Skeletal muscle cell (primary cell): ENCODE data around the gene MAML2.

Experiments
- DNase-seq: peaks from one replicate; pipeline ENCODE4 v3.0.0-alpha.2; 2010; ENCODE audit warnings: low read depth
- H3K4me3 ChIP-seq: 2 replicates; pipeline ENCODE4 v1.5.1; 2011; ENCODE audit warnings: low read depth, mild to moderate bottlenecking, control low read depth, low read length, moderate library complexity

Gene MAML2

GRCh38 chr11:96019281-96019680 lies 323.7 kb downstream of the MAML2 start:
- no peak overlapping the region for H3K4me3 ChIP-seq
- no peak for DNase-seq

DNA sequence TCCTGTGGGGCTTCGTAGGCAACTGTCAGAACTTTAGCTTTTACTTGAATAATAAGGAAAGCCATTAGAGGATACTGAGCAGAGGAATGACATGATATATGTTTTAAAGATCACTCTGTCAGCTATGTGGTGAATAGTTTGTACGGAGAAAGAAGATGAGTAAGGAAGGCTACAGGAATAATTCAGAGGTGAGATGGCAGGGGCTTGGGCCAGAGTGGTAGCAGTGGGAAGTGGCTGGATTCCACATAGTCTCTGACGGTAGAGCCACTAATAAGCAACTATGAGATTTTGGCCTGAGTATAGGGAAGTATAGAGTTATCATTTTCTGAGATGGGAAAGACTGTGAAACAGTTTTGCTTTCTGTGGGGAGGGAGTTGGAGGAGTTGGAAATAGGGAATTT lies 325.1 kb downstream of the MAML2 start:
- DNase-seq: no peak
- no peak overlapping the region for H3K4me3 ChIP-seq

DNA sequence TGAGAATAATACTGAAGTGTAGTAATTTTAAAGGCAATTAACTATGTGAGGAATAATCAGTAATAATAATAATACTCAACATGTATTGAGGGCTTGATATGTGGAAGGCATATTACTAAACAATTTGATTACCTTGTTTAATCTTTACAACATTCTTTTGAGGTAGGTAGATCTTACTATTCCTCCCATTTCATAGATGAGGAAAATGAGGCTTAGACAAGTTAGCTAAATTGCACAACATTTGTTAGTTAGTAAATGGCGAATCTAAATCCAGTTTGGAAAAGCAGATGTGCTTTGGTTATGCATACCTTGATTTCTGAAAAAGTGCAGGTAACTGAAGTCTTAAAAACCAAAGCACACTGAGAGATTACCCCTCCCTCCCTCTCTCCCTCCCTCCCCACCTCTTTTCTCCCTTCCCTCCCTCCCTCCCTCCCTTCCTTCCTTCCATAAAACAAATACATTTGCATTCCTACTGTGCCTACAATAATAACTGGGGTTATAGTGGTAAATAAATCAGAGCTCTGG lies 326.0 kb downstream of the MAML2 start:
- DNase-seq: no peak
- H3K4me3 ChIP-seq: no peak overlapping the region

- no peak overlapping the region for H3K4me3 ChIP-seq
- no peak for DNase-seq
These were observed 327.0 kb downstream of the MAML2 start for GRCh38 chr11:96015906-96016565.

DNA sequence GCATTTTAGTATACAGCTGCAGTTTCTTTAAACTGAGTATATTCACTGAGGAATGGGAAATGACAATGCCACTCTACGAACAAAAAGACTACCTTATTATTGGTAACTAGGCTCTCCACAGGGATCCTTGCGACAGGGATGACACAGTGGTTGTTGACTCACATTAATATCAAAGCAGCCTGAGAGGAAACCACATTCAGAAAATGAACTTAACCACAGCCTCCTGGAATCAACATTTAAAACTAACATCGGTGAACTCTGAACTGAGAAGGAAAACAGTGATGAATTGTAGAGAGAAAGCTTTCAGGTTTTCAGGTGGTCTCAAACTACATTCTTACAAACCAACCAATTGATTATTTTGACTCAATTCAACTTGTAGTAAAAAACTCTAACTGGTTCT lies 328.8 kb downstream of the MAML2 start:
- DNase-seq: no peak
- no peak overlapping the region for H3K4me3 ChIP-seq

GRCh38 chr11:96013461-96014213 lies 329.4 kb downstream of the MAML2 start:
- DNase-seq: no peak
- no peak overlapping the region for H3K4me3 ChIP-seq

- no peak for DNase-seq
- H3K4me3 ChIP-seq: no peak overlapping the region
These were observed 330.7 kb downstream of the MAML2 start for GRCh38 chr11:96012086-96012824.

DNA sequence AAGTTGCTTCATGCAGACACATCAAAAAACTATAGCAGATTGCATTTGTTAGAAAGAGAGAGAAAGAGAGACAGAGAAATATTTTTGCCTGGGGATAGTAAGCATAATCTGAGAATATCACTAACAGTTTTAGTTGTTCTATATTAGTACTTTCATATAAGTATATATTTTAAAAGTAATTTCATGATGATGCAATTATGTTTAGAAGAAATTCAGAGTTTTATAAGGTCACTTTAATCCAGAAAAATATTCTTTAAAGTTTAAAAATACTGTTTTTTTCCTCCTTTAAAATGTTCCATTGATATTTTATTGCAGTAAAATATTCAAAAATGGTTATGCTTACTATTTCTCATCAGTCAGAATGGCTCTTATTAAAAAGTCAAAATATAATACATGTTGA lies 332.3 kb downstream of the MAML2 start:
- H3K4me3 ChIP-seq: no peak overlapping the region
- no peak for DNase-seq

GRCh38 chr11:96008161-96008720 lies 334.8 kb downstream of the MAML2 start:
- DNase-seq: no peak
- H3K4me3 ChIP-seq: no peak overlapping the region

GRCh38 chr11:96006037-96006436 lies 337.0 kb downstream of the MAML2 start:
- no peak overlapping the region for H3K4me3 ChIP-seq
- no peak for DNase-seq

DNA sequence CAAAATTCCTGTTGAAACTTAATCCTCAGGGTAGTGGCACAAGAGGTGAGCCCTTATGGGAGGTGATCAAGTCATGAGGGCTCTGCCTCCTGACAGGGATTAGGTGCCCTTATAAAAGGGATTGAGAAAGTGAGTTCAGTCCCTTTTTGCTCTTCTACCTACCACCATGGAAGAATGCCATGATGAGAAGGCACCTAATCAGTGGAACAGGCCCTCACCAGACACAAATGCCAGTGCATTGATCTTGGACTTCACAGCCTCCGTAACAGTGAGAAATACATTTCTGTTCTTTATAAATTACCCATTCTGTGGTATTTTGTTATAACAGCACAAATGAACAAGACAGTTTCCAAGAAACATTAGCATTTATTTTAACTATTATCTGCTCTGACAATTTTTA lies 338.1 kb downstream of the MAML2 start:
- no peak overlapping the region for H3K4me3 ChIP-seq
- no peak for DNase-seq

DNA sequence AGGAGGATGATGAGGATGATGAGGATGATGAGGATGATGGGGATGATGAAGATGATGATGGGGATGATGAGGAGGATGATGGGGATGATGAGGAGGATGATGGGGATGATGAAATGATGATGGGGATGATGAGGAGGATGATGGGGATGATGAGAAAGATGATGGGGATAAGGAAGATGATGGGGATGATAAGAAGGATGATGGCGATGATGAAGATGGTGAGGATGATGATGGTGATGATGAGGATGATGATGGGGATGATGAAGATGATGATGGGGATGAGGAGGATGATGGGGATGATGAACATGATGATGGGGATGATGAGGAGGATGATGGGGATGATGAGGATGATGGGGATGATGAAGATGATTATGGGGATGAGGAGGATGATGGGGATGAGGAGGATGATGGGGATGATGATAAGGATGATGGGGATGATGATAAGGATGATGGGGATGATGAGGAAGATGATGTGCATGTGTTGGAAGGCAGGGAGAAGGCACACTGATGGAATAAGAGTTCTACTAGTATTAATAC lies 340.2 kb downstream of the MAML2 start:
- H3K4me3 ChIP-seq: no peak overlapping the region
- no peak for DNase-seq

DNA sequence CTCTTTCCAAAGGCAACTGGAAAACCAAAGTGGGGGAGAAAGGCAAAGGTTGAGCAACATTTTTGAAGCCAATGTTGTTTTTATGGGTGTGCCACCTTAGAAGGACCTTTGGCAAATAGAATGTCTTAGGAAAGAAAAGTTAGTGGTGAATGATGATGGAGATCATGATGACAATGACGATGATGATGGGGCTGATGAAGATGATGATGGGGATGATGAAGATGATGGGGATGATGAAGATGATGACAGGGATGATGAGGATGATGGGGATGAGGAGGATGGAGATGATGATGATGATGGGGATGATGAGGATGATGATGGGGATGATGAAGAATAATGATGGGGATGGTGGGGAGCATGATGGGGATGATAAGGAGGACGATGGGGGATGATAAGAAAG lies 340.7 kb downstream of the MAML2 start:
- DNase-seq: no peak
- no peak overlapping the region for H3K4me3 ChIP-seq

DNA sequence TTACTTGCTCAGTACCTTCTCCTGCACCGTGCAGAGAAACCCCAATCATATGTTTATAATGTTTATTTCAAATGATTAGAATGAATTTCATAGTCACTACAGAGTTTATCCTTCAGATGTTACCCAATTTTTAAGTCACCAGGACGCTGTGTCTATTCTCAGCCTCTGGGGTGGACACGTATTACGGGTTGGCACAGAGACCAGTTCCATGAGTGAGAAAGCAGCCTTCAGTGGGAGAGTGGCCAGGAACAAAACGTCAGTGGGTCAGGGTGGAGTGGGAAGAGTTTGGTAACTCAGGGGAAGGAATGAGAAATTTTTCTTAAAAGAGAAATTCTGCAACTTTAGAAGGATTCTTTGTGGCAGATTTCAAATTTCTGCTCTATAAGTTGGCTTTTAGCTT lies 342.0 kb downstream of the MAML2 start:
- H3K4me3 ChIP-seq: no peak overlapping the region
- DNase-seq: peak; percentile 58

DNA sequence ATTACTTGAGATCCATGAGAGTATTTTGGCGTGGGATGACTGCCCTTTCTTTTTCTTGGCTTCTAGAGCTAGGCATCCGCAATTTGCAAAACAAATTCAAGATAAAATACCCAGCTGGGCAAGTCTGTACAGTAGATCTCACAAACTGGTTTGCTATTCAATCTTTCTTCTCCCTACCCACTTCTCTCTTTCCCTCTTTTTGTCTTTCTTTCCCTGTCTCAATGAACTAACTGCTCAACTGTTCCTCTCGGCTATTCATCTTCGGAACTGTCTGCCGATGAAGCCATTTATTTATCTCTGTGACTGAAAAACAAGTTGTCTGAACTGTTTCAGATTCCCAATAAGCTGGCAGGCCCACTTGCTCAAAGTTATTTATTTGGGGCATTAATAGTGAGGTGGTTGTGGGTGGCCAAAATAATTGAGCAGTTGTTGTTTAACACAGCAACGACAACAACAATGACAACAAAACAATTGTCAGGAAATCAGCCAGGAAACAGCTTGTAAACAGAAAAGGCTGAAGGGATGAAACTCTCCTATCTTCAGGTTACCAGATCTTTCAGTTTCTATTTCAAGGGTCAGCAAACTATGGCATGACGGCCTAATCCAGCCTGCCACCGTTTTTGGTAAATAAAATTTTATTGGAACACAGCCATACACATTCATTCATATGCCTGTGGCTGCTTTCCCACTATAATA lies 343.1 kb downstream of the MAML2 start:
- DNase-seq: no peak
- no peak overlapping the region for H3K4me3 ChIP-seq

- H3K4me3 ChIP-seq: no peak overlapping the region
- no peak for DNase-seq
These were observed 346.3 kb downstream of the MAML2 start for GRCh38 chr11:95996621-95997235.

DNA sequence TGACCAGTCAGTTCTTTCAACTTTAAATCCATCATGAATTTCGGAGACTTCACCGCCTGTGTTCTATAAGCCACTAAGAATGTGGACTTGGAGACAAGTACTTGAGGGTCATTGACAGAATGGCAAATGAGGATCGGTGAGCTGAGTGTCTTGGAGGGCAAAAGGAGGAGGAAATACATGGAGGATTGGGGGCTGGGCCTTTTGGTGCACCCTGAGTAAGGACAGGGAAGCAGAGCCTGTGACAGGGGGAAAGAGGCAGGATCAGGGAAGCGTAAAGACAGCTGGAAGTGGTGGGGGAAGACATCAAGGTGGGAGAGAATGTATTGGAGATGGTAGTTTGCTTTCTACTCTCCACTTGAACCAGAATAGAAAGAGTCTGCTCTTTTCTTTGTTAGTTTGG lies 348.7 kb downstream of the MAML2 start:
- H3K4me3 ChIP-seq: no peak overlapping the region
- no peak for DNase-seq

DNA sequence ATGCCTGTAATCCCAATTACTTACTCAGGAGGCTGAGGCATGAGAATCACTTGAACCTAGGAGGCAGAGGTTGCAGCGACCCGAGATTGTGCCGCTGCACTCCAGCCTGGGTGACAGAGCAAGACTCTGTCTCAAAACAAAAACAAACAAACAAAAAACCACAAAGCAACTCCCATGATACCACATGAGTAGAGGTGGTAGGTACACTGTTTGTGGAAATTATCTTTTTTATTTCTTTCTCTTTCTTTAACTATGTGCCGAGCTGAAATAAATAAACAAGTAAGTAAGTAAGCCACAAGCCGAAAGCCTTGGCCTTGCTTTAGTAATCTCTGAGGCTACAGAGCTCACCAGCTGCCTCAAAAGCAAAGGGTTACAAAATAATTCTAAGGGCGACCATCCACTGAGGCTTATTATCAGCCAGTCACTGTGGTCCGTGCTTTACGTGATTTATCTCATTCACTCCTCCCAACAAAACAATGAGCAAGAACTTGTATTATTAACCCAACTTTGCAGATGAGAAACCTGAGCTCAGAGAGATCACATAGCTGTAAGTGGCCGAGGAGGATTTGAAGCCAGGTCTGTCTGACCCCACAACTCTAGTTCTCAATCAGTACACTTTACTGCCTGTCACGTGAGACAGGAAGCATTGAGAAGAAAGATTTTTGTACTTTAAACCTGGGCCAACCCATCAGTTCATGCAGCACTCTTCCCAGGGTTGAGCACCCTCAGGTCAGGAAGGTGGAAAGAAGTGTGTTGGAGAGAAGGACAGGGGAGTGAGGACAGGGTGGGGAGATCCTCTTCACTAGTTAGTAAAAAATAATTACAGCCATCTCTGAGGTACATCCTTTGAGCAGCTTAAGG lies 349.3 kb downstream of the MAML2 start:
- no peak overlapping the region for H3K4me3 ChIP-seq
- no peak for DNase-seq
